Left renal cortex interstitium (tissue), 4 donors: ENCODE data around the gene ZNF358. TPM values are rescaled to one million over a fixed set of nuclear protein-coding genes. Genes with fewer than 3 reads are reported as not detected.
"Not testable (repeated sequence)": the region's sequence is repeated elsewhere in the genome, so short reads cannot be mapped to it uniquely, and the experiment has no call there.

Source experiments
- DNase-seq, 4 donors: peaks; one replicate each; pipeline ENCODE4 v3.0.0-alpha.2; 2013; ENCODE audit warnings: low read depth in 4 of 4, low spot score in 2 of 4, missing footprints in 1 of 4
- polyA plus RNA-seq, 4 donors: library from polyadenylated mRNA; unstranded; fragments of 120-200 nt; gene quantifications; one replicate each; pipeline ENCODE4 v1.2.1, GENCODE V29; 2013; ENCODE audit not compliant: insufficient read length in 4 of 4

The ZNF358 gene
- polyA plus RNA-seq, 4 donors = 33.2 to 76.0 (median 60.3) TPM

- peak in 2 of 4 donors; percentile 58 to 68 for DNase-seq
Measured at GRCh38 chr19:7534531-7535046, 18.7 kb downstream of the ZNF358 start.

GRCh38 chr19:7535047-7535997 lies 19.4 kb downstream of the ZNF358 start, which contains the start of gene PNPLA6:
Gene PNPLA6, plus strand, starts transcription at chr19:7535717. Its CDS starts 72 bp downstream, at chr19:7535789.
- peak in 3 of 4 donors; percentile 85 to 94 (median 93) for DNase-seq

DNA sequence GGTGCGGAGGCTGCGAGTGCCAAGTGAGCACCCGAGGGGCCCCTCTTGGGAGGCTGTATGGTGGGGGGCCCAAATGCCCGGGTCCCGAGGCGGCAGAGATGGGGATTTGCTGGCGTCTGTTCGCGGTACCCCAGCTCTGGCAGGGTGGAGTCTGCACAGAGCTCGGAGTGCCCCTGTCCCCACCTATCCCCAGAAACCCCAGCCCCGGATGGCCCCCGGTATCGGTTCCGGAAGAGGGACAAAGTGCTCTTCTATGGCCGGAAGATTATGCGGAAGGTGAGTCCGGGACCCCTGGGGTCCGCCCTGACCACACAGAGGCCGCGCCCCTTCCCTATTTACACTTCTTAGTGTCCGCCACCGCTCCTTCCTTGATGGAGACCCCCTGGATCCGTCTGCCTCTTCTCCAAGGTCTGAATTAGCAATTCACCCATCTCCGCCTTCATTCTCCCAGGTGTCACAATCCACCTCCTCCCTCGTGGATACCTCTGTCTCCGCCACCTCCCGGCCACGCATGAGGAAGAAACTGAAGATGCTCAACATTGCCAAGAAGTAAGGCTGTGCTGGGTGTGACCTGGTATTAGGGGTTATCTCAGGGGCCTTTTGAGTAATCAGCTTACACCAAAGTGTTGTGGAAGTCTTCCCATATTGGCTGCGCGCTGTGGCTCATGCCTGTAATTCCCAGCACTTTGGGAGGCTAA lies 20.2 kb downstream of the ZNF358 start:
- no peak for DNase-seq

- not testable (repeated sequence) for DNase-seq
Measured at GRCh38 chr19:7538990-7539389, 23.1 kb downstream of the ZNF358 start.

DNA sequence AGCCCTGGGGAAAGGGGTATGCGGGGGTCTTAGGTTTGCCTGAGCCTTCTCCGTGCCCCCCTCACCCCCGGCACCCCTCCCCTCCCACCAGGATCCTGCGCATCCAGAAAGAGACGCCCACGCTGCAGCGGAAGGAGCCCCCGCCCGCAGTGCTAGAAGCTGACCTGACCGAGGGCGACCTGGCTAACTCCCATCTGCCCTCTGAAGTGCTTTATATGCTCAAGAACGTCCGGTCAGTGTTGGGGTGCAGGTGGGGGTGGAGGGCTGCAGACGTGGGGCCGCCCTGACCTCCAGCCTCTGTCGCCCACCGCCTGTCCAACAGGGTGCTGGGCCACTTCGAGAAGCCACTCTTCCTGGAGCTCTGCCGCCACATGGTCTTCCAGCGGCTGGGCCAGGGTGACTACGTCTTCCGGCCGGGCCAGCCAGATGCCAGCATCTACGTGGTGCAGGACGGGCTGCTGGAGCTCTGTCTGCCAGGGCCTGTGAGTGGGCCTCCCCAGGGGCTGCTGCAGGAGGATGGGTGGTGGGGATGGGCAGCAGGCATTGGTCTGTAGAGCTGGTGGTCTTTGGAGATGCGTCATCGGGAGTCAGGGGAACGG lies 24.0 kb downstream of the ZNF358 start:
- no peak for DNase-seq

DNA sequence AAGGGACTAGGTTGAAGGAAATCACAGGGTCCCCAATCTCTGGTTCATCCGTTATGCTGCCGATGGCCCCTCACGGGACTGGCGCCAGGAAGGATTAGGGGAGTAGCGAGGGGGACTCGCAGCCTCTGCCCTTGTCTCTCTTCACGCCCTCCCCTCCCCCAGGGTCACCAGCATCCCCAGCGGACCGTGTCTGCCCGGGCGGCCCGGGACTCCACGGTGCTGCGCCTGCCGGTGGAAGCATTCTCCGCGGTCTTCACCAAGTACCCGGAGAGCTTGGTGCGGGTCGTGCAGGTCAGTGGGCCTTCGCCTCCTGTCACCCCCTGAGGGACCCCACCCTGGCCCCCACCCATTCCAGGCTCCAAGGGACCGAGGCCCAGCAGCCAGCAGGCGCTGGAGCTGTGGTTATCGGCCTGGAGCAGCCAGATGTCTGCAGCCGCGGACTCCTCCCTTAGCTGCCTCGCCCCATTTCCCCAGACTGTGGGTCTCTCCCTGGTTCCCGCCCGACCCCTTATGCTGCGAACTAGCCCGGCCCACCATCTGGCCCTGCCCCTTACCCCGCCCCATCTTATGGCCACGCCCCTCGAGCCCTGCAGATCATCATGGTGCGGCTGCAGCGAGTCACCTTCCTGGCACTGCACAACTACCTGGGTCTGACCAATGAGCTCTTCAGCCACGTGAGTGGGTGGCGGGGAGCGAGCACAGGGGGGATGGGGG lies 25.0 kb downstream of the ZNF358 start:
- DNase-seq = no peak

GRCh38 chr19:7541475-7541824 lies 25.5 kb downstream of the ZNF358 start:
- DNase-seq = no peak

DNA sequence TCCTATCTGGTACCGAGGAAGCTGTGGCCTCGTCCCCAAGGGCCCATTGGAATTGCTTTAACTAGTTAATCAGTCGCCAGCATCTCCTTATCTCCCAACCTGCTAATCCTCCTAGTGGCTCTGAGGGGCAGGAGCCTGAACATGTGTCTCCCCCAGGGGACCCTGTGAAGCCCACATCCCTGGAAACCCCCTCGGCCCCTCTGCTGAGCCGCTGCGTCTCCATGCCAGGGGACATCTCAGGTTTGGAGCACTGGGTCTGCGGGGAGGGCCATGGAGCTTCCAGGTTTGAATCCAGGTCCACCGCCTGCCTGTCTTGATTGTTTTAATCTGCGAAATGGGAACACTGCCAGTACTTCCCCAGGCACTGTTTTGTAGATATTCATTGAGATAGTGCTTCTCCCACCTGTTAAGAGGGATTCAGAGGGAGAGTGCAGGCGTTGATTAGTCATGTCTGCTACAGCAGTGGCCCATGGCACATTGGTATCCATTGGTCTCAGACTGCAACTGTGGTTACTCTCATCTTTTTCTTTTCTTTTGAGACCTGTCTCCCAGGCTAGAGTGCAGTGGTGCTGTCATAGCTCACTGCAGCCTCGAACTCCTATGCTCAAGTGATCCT lies 26.0 kb downstream of the ZNF358 start:
- DNase-seq = no peak

GRCh38 chr19:7542556-7543348 lies 26.8 kb downstream of the ZNF358 start:
- no peak for DNase-seq

GRCh38 chr19:7544626-7545025 lies 28.7 kb downstream of the ZNF358 start:
- no peak for DNase-seq

GRCh38 chr19:7545300-7545699 lies 29.4 kb downstream of the ZNF358 start:
- no peak for DNase-seq

- no peak for DNase-seq
Measured at GRCh38 chr19:7545904-7546303, 30.0 kb downstream of the ZNF358 start.

- no peak for DNase-seq
Measured at GRCh38 chr19:7547159-7547558, 31.3 kb downstream of the ZNF358 start.

DNA sequence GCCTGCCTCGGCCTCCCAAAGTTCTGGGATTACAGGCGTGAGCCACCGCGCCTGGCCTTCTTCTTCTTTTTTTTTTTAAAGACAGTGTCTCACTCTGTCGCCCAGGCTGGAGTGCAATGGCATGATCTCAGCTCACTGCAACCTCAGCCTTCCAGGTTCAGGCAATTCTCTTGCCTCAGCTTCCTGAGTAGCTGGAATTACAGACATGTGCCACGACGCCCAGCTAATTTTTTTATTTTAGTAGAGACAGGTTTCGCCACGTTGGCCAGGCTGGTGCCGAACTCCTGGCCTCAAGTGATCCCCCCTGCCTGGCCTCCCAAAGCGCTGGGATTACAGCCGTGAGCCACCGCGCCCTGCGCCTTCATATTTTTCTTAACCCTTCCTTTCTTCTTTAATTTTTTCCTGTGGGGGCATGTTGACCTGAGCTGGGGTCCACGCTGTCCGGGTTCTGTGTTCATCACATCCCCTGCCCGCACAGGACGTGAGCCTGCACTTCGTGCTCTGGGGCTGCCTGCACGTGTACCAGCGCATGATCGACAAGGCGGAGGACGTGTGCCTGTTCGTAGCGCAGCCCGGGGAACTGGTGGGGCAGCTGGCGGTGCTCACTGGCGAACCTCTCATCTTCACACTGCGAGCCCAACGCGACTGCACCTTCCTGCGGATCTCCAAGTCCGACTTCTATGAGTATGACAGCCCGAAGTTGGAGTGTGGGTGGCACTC lies 33.7 kb downstream of the ZNF358 start:
- DNase-seq = no peak

DNA sequence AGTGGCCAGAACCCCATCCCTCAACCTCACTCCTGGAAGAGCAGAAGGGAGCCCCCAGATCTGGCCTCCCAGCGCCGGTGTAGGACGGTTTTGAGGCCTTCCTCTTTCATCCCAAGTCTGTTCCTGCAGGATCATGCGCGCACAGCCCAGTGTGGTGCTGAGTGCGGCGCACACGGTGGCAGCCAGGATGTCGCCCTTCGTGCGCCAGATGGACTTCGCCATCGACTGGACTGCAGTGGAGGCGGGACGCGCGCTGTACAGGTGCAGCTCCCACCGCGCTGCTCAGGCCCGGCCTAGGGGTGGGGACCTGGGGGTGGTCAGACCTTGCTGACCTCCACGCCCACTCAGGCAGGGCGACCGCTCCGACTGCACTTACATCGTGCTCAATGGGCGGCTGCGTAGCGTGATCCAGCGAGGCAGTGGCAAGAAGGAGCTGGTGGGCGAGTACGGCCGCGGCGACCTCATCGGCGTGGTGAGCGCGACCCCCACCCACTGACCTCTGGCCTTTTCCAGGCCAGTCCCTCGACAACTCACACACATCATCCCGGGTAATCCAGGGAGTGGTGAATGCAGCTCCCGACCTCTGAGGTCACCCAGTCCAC lies 34.4 kb downstream of the ZNF358 start:
- no peak for DNase-seq

GRCh38 chr19:7550987-7551761 lies 35.3 kb downstream of the ZNF358 start:
- DNase-seq = peak in 3 of 4 donors; percentile 69 to 92 (median 83)

GRCh38 chr19:7552781-7553180 lies 36.9 kb downstream of the ZNF358 start:
- DNase-seq = no peak
